ENCODE data around the gene PILRB.
"Not testable (repeated sequence)": the region's sequence is repeated elsewhere in the genome, so short reads cannot be mapped to it uniquely, and the experiment has no call there.

- not testable (repeated sequence) for TF ChIP-seq POLR2AphosphoS5 (IDR thresholded peaks at IDR 0.05; ENCODE audit: low read depth, low read length); POLR2A (IDR thresholded peaks at IDR 0.05; ENCODE audit: low read depth, low read length); TAF1 (IDR thresholded peaks at IDR 0.05; ENCODE audit: borderline replicate concordance, low read depth, low read length)
These were observed 36.3 kb upstream of the PILRB start for GRCh38 chr7:100321648-100322047.

All from GM12892 (cell line).